ENCODE results near the gene MST1.
A peak's percentile ranks its signal among the peaks of the same experiment; 100 is the strongest.

Gene MST1

GRCh38 chr3:49674497-49674983 is 14.7 kb downstream of the MST1 start:
- no peak for DNase-seq (ENCODE audit: low read depth in 2 of 2)

- peak; percentile 90 to 93 for DNase-seq (ENCODE audit: low read depth in 2 of 2)
Observed at GRCh38 chr3:49673715-49674496, 15.4 kb downstream of the MST1 start, which contains the start of gene APEH. Gene APEH, plus strand, starts transcription at chr3:49674351. Its CDS starts 51 bp downstream, at chr3:49674402.

GRCh38 chr3:49673121-49673714 is 16.1 kb downstream of the MST1 start:
- no peak for DNase-seq (ENCODE audit: low read depth in 2 of 2)

GRCh38 chr3:49671291-49672288 is 17.7 kb downstream of the MST1 start:
- DNase-seq (ENCODE audit: low read depth in 2 of 2) = peak; percentile 47 to 54

GRCh38 chr3:49670940-49671290 is 18.4 kb downstream of the MST1 start:
- DNase-seq (ENCODE audit: low read depth in 2 of 2) = no peak

- no peak for DNase-seq (ENCODE audit: low read depth in 2 of 2)
Observed at GRCh38 chr3:49669352-49669751, 19.9 kb downstream of the MST1 start.

GRCh38 chr3:49668861-49669260 is 20.4 kb downstream of the MST1 start:
- DNase-seq (ENCODE audit: low read depth in 2 of 2) = no peak

GRCh38 chr3:49668414-49668797 is 20.9 kb downstream of the MST1 start:
- no peak for DNase-seq (ENCODE audit: low read depth in 2 of 2)

GRCh38 chr3:49667701-49668413 is 21.4 kb downstream of the MST1 start:
- DNase-seq (ENCODE audit: low read depth in 2 of 2) = no peak

- no peak for DNase-seq (ENCODE audit: low read depth in 2 of 2)
Observed at GRCh38 chr3:49666592-49666991, 22.7 kb downstream of the MST1 start.

- no peak for DNase-seq (ENCODE audit: low read depth in 2 of 2)
Observed at GRCh38 chr3:49665822-49666519, 23.3 kb downstream of the MST1 start.

GRCh38 chr3:49664300-49664699 is 25.0 kb downstream of the MST1 start:
- no peak for DNase-seq (ENCODE audit: low read depth in 2 of 2)

GRCh38 chr3:49663831-49664230 is 25.4 kb downstream of the MST1 start:
- no peak for DNase-seq (ENCODE audit: low read depth in 2 of 2)

- no peak for DNase-seq (ENCODE audit: low read depth in 2 of 2)
Observed at GRCh38 chr3:49662720-49663413, 26.4 kb downstream of the MST1 start.

GRCh38 chr3:49662021-49662420 is 27.3 kb downstream of the MST1 start:
- no peak for DNase-seq (ENCODE audit: low read depth in 2 of 2)

GRCh38 chr3:49661281-49661680 is 28.0 kb downstream of the MST1 start:
- no peak for DNase-seq (ENCODE audit: low read depth in 2 of 2)

- no peak for DNase-seq (ENCODE audit: low read depth in 2 of 2)
Observed at GRCh38 chr3:49659756-49660155, 29.5 kb downstream of the MST1 start.

- no peak for DNase-seq (ENCODE audit: low read depth in 2 of 2)
Observed at GRCh38 chr3:49658711-49659110, 30.6 kb downstream of the MST1 start.

GRCh38 chr3:49657208-49657915 is 31.9 kb downstream of the MST1 start:
- no peak for DNase-seq (ENCODE audit: low read depth in 2 of 2)
